GM21526 (cell line): ENCODE results near the gene ZCWPW2.

Experiments used
- ATAC-seq: cut with Tn5 transposase; IDR thresholded peaks from one replicate; pipeline ENCODE4 v1.9.1; 2021; ENCODE audit warnings: moderate library complexity; ENCODE audit not compliant: unreplicated experiment, low FRiP score

Gene ZCWPW2

GRCh38 chr3:28569357-28569756, 220.8 kb downstream of the ZCWPW2 start:
- ATAC-seq = no peak

GRCh38 chr3:28574036-28574435, 225.5 kb downstream of the ZCWPW2 start:
- no peak for ATAC-seq

- ATAC-seq = no peak
Measured at GRCh38 chr3:28575100-28575745, 226.7 kb downstream of the ZCWPW2 start.
